GM21619 (cell line): ENCODE results near the gene TLE1.
"Not testable (repeated sequence)": the region's sequence is repeated elsewhere in the genome, so short reads cannot be mapped to it uniquely, and the experiment has no call there.

ENCODE experiments used
- ATAC-seq: cut with Tn5 transposase; IDR thresholded peaks from one replicate; pipeline ENCODE4 v1.9.1; 2021; ENCODE audit not compliant: unreplicated experiment

TLE1 gene

GRCh38 chr9:81653240-81653639 is 36.1 kb downstream of the TLE1 start:
- no peak for ATAC-seq

DNA sequence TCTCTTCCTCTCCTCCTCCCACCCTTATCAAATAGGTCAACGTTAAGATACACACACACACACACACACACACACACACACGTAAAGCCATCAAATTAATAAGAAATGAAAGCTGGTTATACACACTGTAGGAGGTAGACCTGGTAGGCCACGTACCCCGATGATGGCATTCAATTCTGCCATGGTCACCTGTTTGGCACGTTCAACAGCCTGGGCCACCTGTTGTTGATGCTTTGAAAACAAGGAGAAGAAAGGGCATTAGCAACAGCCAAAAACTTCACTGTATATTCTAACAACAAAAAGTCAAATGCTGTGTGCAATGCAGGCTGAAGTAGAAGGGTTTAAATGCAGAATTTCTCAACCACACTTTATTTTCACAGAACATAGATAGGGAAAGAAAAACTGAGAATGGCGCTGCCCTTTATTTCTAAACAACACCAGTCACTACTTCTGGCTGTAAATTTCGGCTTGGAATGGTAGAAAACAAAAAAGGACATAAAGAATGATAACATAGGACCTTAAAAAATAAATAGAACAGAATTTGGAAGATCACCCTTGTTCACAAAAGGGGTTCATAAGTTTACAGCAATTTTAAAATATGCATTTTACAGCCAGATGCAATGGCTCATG is 37.2 kb downstream of the TLE1 start:
- no peak for ATAC-seq

DNA sequence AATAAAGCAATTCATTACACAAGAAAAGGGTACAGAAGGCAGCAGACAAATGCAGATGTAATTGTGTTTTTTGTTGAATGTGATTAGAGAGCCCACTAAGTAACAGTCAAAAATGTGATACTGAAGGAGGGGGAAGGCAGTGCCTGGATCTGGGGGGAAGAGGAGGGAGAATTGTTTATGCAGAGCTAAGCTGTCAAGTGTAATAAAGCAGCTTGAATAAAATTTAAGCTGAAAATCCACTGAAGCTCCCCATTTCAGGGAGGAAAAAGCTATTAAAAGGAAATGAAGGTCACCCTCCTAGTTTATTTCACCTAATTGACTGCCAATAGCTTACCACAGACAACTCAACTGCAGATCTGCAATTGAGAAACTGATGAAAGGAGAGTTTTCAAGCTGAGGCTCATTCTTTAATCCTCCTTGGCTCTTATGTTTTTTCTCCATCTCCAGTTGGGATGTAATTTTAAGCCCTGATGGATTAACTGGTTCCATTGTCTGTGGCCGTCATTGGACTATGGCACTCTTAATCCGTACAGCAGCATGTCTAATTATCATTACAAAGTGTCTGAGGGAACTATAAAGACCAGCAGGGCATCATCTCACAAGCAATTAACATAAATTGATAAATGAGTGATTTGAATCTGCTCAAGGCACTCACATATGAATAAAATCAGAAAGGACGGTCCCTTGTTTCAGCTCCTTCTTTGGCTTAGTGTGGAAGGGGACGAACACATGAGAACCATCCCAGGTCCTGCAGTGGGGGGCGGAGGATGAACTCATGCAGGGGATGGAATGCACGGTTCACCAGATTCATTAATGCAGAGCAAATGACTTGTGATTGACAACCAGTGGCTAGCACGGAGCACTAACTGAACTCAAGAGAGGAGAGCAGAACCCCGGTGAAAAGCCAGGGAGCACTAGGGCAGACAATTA is 38.5 kb downstream of the TLE1 start:
- ATAC-seq, result no peak

DNA sequence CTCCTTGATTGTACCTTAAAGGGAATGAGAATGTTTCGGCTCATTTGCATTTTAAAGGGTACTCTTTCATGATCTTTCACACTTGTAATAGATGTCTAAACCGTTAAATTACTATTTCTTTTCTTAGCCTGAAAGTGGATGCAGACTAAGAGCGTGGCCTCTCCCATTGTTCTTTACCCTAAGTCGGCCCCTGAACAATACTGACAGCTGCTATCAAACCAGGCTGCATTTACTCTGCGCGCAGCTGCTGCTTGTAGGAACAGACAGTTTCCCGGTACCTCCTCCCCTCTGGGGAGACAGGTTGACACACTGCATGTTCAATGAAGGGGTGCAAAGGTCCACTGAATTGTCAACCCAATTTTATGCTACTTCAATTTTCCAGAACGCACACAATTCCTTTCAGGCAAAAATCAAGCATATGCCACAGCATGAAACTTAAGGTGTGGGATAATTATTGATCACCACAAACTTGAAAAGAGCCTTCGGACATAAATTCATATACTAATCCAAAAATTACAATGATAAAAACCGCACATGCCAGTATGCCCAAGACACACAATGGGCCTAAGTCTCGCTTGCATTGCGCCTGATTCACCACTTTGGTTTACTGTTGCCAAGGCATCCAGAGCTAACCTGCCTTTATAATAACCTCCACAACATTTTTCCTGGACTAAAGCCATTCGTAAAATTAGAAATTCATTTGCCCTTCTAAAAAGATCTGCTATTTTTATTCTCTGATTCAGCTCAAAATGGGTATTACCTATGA is 39.7 kb downstream of the TLE1 start:
- ATAC-seq, result no peak

DNA sequence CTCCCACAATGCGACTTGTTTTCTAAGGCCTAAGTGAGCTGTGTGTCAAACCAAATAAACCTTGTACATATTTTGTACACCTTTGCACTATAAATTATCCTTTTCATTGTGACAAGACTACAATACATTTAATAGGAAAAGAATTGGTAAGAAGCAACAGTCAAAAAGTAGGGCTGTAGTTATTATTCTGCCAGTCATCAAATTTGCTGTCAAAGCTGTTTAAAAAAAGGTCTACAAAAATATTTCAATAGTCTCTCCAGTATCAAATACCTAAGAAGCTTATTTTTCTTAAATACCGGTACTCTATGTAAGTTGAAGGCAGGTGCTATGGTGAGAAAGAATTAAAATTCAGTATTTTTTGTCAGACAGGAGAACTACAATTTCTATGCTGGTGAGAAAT is 40.5 kb downstream of the TLE1 start:
- no peak for ATAC-seq

- no peak for ATAC-seq
Measured at GRCh38 chr9:81646337-81646736, 43.0 kb downstream of the TLE1 start.

GRCh38 chr9:81644513-81644912 is 44.8 kb downstream of the TLE1 start:
- not testable (repeated sequence) for ATAC-seq

GRCh38 chr9:81637276-81637675 is 52.1 kb downstream of the TLE1 start:
- no peak for ATAC-seq

DNA sequence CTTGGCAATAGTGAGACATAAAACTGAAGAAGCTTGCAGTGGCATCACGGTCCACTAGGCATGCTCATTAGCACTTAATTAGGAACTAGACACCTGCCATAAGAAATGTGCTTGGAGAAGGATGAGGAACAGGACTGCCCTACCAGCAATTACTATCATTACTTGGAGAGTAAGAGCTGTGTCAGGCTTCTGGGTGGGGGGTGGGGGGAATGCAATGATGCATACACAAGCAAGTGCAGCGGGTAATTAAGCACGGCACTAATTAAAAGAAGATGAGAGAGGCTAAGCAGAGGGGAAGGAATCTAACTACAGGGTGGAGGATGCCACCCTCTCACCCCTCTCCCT is 53.1 kb downstream of the TLE1 start:
- no peak for ATAC-seq

- ATAC-seq, result no peak
Measured at GRCh38 chr9:81635521-81636254, 53.7 kb downstream of the TLE1 start.

- ATAC-seq, result no peak
Measured at GRCh38 chr9:81634915-81635516, 54.3 kb downstream of the TLE1 start.

DNA sequence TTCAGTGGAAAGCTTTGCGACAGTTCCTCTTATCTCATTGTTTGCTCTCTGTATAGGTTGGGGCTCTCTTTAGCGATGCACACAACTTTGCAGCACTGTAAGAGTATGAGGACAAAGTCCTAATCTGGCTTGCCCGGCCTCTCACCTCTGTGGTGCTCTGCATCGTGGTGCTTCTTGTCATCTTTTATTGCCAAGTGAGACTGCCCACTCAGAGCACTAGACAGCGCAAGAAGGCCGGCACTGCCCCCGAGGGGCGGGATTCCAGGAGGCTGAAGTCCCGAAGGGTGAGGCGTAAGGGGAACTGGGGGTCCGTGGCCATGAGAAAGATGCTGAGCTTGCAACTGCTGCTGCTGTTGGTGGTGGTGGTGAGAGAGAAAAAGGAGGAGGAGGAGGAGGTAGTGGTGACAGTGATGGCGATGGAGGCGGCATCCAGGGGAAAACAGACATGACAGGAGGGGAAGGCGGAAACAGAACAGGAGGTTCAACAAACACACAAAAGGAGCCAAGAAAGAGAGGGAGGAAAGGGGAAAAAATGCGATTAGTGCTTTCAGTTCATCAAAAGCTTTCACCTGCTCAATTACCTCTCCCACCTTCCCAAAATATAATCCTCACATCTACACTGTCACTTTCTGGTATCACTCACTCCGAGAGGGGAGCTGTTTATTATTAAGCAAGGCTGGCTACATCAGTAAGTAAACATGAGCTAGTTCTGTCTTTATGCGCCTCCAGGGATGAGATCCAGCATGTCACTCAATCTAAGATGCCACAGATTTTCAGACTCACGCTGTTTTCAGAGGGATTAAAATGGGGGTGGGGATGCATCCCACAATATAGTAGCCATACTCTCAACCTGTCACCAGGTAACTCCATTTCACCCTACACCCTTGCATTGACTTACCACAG is 55.1 kb downstream of the TLE1 start:
- ATAC-seq, result no peak

GRCh38 chr9:81632599-81632998 is 56.7 kb downstream of the TLE1 start:
- ATAC-seq, result no peak

- no peak for ATAC-seq
Measured at GRCh38 chr9:81631218-81631745, 58.1 kb downstream of the TLE1 start.

DNA sequence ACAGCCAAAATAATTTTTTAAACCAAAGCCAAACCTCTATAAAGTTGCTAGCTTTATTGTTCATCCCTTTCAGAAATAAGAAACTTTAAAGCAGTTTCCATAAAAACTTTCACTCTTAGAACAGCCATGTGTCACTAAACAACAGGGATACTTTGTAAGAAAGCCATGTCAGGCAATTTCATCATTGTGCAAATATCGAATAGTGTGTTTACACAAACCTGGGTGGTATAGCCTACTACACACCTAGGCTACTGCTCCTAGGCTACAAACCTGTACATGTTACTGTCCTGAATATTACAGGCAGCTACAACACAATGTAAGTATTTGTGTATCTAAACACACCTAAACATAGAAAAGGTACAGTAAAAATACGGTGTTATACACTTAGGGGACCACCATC is 59.9 kb downstream of the TLE1 start:
- ATAC-seq, result no peak

GRCh38 chr9:81628897-81629296 is 60.5 kb downstream of the TLE1 start:
- no peak for ATAC-seq

DNA sequence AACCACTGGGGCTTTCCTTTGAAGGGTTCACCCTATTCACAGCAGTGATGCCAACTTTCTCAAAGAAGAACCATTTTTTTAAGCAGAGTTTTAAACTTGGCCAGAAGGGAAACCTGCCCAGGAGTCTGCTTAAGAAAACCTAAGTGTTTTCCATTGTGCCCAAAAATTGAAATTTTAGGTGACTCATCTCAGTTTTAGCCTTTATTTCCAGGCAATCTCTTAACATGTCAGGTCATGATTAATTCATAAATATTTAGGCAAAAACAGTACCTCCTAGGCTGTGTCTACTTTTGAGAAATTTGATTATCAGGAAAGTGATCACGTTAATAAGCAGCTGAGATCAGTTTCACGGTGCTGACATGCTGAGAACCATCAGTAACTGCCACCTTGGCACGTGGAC is 61.9 kb downstream of the TLE1 start:
- no peak for ATAC-seq

DNA sequence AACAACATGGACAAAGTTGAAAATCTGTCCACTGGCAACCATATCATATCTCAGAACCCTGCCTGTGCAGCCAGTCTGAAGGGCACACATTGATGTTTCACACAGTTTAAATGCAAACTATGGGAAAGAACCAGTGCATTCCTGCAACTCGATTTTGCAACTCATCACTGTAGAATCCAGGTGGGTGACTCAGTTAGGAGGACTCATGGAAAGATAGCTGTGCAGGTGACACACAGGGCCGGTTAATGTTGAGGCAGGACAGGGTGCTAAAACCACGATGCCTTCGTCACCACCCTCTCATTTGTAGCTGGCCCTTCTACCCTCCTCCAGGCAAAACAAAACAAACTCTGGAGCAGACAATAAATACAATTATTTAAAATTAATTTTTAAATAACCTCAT is 62.8 kb downstream of the TLE1 start:
- no peak for ATAC-seq

DNA sequence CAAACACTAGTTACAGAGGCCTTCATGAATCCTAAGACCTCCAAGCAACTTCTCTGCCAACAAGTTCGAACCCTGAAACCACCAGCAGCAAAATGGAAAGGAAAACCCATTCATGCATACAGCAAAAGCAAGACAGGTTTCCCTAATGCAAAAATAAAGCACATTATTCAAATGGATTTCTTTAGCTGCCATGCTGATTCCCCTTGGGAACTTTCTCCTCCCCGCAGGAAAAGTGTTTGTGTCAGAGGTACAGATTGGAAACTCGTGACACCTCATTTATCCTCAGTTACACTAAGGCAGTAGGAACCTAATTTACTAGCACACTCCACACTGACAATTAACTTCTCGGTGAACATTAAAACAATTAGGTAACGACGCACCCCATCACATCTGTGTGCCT is 63.4 kb downstream of the TLE1 start:
- no peak for ATAC-seq
